GM18519 (cell line): ENCODE data around the gene B3GALT6.

Source experiments
- ATAC-seq: cut with Tn5 transposase; IDR thresholded peaks from one replicate; pipeline ENCODE4 v1.9.1; 2021; ENCODE audit warnings: mild to moderate bottlenecking, moderate library complexity; ENCODE audit not compliant: unreplicated experiment, low FRiP score

The B3GALT6 gene

GRCh38 chr1:1200876-1201810 is 30.9 kb upstream of the B3GALT6 start:
- ATAC-seq = no peak

GRCh38 chr1:1202831-1203560 is 29.0 kb upstream of the B3GALT6 start:
- no peak for ATAC-seq

- ATAC-seq = no peak
Observed at GRCh38 chr1:1203561-1204424, 28.2 kb upstream of the B3GALT6 start.

- no peak for ATAC-seq
Observed at GRCh38 chr1:1204425-1204920, 27.6 kb upstream of the B3GALT6 start.

DNA sequence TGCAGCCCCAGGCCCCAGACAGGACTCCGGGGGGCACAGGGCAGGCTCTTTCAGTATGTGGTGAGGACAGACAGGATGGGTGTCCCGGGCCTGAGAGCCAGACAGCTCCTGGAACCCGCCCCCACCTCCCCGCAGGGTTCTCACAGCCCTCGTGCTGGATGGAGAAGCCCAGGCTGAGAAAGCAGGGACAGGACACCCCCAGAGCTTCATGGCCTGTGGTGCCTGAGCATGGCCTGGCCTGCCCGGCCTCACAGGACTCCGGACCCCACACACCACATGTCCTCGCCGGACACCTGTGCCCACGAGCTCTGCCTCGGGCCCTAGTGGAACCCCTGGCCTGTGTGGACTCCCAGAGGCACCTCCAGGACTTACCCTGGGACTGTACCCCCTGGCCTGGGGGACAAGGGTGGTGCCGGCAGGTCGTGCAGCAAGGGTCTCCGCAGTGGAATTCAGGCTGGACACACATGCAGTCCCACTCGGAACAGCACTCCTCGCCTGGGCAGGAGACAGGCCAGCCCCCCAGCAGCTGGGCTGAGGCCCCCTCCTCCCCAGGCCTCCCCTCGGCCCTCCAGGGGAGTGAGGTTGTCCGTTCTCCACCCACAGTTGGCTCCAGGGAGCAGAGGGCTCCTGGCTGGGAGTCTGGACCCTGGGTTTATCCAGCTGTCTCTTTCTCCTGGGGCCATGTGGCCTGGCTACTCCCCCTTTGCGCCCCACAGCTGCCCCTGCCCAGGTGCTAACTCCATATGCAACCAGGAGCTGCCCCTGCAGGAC is 26.9 kb upstream of the B3GALT6 start:
- ATAC-seq = no peak

- no peak for ATAC-seq
Observed at GRCh38 chr1:1205769-1206375, 26.2 kb upstream of the B3GALT6 start.

GRCh38 chr1:1206376-1206965 is 25.6 kb upstream of the B3GALT6 start, which contains the start of gene TNFRSF18:
TSS of gene TNFRSF18 (minus strand) at chr1:1206592. CDS start at chr1:1206571, 21 bp downstream.
- no peak for ATAC-seq

GRCh38 chr1:1206966-1207531 is 25.0 kb upstream of the B3GALT6 start:
- ATAC-seq = no peak

DNA sequence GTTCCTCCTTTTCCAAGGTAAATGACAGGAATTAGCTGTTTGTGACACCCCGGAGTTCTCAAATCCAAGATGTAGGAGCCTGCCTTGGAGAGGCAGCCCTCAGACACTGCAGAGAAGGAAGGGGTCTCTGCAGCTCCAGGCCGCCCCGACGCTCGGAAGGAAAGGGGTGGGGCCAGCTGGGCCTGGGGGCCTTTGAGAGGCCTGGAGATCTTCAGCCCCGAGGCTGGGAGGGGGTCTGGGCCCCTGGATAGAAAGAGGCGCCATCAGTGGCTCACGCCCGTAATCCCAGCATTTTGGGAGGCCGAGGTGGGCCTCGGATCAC is 24.5 kb upstream of the B3GALT6 start:
- ATAC-seq = no peak

- ATAC-seq = no peak
Observed at GRCh38 chr1:1208713-1209433, 23.2 kb upstream of the B3GALT6 start.

DNA sequence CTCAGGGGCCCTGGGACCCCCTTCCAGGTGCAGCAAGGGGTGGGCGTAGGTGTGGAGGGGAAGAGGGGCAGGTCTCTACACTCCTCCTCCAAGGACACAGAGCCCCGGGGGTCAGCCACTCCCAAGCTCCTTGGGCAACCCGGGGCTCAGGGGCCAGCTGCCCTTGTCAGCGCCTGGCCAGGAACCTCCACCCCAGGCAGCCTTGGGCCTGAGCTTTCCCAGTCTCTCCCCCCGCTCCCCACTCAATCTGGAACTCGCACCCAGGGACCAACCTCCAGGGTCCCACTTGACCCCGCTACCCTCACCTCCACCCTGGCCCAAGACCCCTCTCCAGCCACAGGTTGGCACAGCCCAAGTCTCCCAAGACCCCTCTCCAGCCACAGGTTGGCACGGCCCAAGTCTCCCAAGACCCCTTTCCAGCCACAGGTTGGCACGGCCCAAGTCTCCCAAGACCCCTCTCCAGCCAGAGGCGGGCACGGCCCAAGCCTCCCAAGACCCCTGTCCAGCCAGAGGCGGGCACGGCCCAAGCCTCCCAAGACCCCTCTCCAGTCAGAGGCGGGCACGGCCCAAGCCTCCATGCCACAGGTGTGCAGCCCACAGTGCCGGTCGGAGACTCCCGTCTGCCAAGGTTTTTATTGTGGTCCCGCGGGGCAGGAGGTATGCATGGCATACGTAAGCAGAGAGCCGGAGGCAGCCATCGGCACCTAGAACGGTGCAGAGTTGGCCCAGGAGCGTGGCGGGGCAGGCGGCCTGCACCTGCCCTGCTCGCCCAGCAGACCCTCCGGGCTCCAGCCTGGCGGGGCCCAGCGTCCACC is 21.1 kb upstream of the B3GALT6 start:
- ATAC-seq = no peak

GRCh38 chr1:1211541-1212441 is 20.2 kb upstream of the B3GALT6 start:
- ATAC-seq = no peak

DNA sequence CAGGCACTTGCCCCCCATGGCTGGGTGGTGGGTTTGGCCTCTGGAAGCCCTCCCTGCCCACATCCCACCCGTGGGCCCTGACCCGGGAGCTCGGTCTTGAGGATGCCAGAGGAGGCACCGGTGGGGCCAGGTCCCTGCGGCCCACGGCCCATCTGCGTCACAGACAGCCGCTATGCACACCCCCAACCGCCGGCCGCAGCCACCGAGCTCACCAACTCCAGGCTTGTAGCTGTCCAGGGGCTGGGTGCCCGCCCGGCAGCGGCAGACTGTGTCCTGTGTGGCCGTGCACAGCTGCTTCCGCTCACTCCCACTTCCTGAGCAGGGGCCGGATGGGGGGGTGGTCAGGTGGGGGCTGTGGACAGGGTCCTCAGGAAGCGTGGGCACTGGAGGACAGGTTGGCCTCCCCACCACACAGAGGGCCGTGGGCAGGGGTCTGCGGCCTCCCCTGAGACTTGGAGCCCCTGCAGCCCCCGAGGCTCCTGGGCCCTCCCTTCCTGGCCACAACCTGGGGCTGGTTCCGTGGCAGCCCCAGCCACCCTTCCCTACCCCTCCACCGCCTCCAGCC is 19.2 kb upstream of the B3GALT6 start:
- no peak for ATAC-seq

DNA sequence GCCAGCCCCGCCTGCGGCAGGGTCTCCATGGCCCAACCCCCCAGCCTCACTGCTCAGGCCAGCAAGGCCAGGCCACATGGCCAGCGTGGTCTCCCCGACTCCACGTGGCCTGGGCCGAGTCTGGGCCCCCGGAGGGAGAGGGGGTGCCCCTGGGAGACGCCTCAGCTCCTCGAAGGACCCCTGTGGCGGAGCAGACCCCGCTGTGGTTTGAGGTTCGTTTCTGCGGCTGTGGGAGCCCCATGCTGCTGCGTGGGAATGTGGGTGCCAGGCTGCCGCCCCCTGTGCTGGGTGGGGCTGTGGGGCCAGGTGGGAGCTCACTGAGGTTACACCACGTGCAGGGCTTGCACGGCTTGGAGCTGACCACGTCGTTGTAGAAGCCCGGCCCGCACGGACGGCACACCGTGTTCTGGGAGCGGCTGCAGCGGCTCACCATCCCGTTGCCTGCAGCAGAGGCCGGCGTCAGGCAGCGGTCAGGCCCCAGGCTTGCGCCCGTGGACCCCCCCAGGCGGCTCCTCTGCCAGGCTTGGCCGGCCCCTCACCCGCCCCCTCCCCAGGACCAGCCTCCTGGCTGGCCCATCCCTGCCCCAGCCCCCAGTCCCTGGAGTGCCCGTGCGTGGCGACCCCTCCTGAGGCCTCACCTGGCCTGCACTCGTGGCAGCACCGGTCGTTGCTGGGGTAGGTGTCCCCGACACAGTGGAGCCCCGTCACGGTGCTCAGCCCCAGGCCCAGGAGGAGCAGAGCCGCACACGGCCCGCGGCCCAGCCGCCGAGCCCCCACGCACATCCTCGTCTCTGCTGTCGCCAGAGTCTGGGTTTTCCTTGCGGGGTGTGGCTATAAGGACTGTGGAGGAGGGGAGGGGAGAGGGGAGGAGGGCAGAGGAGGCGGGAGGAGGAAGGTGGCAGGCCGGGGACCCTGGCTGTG is 18.4 kb upstream of the B3GALT6 start, which contains the start of gene TNFRSF4:
Gene TNFRSF4 (minus strand): TSS at position 809 of the 921 bp plus-strand sequence. CDS start 26 bp downstream, at position 783.
- no peak for ATAC-seq
